ENCODE data around the gene RAB11FIP3. TPM values are rescaled to one million over a fixed set of nuclear protein-coding genes. Genes with fewer than 3 reads are reported as not detected.
"Not testable (repeated sequence)": the region's sequence is repeated elsewhere in the genome, so short reads cannot be mapped to it uniquely, and the experiment has no call there.

The RAB11FIP3 gene
- total and polyA plus RNA-seq, 2 donors = 16.8 to 57.0 TPM

- Histone ChIP-seq H3K36me3 (ENCODE audit: insufficient read depth) (no peaks in the 10 kb centered on the region), H3K27ac (ENCODE audit: low read depth) (peak overlapping the region; percentile 18)
- peak; percentile 43 for DNase-seq (ENCODE audit: extremely low spot score)
Measured at GRCh38 chr16:383326-384051, 42.0 kb upstream of the RAB11FIP3 start.

DNA sequence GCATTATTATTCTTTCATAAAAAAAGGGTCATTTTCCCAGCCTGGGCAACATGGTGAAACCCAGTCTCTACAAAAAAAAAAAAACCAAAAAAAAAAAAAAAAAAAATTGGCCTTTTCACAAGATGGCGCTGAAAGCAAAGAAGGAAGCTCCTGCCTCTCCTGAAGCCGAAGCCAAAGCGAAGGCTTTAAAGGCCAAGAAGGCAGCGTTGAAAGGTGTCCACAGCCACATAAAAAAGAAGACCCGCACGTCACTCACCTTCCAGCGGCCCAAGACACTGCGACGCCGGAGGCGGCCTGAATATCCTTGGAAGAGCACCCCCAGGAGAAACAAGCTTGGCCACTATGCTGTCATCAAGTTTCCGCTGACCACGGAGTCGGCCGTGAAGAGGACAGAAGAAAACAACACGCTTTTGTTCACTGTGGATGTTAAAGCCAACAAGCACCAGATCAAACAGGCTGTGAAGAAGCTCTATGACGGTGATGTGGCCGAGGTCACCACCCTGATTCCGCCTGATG lies 38.8 kb upstream of the RAB11FIP3 start:
- no peak for DNase-seq (ENCODE audit: extremely low spot score)
- Histone ChIP-seq H3K4me1 (ENCODE audit: insufficient read depth) (no peaks in the 10 kb centered on the region), H3K36me3 (ENCODE audit: insufficient read depth) (no peaks in the 10 kb centered on the region), H3K4me3 (ENCODE audit: low read depth, low read length) (no peak overlapping the region), H3K27ac (ENCODE audit: low read depth) (no peak overlapping the region)
- WGBS = 58% methylated on average over 19 of the region's 19 CpGs

More at GRCh38 chr16:383326-384051, 42.0 kb upstream of the RAB11FIP3 start:
- Histone ChIP-seq H3K4me3 (ENCODE audit: low read depth, low read length) (no peak overlapping the region), H3K4me1 (ENCODE audit: insufficient read depth) (no peaks in the 10 kb centered on the region)
- WGBS = 57% methylated on average over 33 of the region's 33 CpGs

- WGBS = 26% methylated on average over 20 of the region's 20 CpGs
- not testable (repeated sequence) for H3K4me3 ChIP-seq (ENCODE audit: low read depth, low read length); H3K36me3 ChIP-seq (ENCODE audit: insufficient read depth); H3K27ac ChIP-seq (ENCODE audit: low read depth); H3K4me1 ChIP-seq (ENCODE audit: insufficient read depth); DNase-seq (ENCODE audit: extremely low spot score)
Measured at GRCh38 chr16:387761-388666, 37.4 kb upstream of the RAB11FIP3 start.

DNA sequence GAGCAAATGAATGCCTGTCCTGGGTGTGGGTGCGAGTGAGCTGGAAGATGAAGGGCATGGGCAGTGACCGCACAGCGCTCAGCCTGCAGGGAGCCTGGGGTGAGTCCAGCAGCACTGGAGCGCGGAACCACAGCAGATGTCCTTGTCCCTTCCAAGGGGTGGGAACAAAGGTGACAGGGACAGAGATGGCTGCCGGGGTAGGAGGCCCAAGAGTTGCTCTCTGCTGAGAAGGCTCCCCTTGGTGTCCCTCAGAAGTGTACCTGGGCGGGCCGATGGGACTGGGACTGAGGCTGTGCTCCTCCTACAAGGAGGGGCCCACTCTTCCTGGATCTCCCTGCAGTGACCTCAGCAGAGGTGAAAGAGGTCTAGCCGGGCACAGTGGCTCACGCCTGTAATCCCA lies 36.1 kb upstream of the RAB11FIP3 start:
- H3K27ac ChIP-seq (ENCODE audit: low read depth) = no peak overlapping the region
- WGBS = 79% methylated on average over 10 of the region's 10 CpGs
- H3K4me3 ChIP-seq (ENCODE audit: low read depth, low read length) = no peak overlapping the region
- no peak for DNase-seq (ENCODE audit: extremely low spot score)
- no peaks in the 10 kb centered on the region for H3K36me3 ChIP-seq (ENCODE audit: insufficient read depth)
- H3K4me1 ChIP-seq (ENCODE audit: insufficient read depth) = no peaks in the 10 kb centered on the region

DNA sequence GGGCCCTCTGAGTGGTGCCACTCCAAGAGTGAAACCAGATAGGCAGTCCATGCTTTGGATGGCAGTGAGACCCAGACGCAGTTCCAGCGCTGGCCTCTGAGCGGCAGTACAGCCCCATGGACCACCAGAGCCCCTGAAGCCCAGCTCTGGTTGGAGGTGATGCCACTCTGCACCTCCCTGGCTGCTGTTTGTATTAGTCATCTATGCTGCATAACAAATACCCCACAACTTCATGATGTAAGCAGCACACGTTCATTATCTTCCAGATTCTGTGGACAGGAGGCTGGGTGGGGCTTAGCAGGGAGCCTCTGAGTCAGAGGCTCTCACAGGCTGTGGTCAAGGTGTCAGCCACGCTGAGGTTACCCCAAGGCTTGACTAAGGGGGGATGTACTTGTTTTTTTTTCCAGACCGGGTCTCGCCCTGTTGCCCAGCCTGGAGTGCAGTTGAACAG lies 33.5 kb upstream of the RAB11FIP3 start:
- no peaks in the 10 kb centered on the region for H3K4me1 ChIP-seq (ENCODE audit: insufficient read depth)
- no peaks in the 10 kb centered on the region for H3K36me3 ChIP-seq (ENCODE audit: insufficient read depth)
- no peak overlapping the region for H3K4me3 ChIP-seq (ENCODE audit: low read depth, low read length)
- no peak overlapping the region for H3K27ac ChIP-seq (ENCODE audit: low read depth)
- WGBS = 67% methylated on average over 7 of the region's 7 CpGs
- no peak for DNase-seq (ENCODE audit: extremely low spot score)

- Histone ChIP-seq H3K4me3 (ENCODE audit: low read depth, low read length) (no peak overlapping the region), H3K4me1 (ENCODE audit: insufficient read depth) (no peaks in the 10 kb centered on the region), H3K36me3 (ENCODE audit: insufficient read depth) (no peaks in the 10 kb centered on the region), H3K27ac (ENCODE audit: low read depth) (no peak overlapping the region)
- DNase-seq (ENCODE audit: extremely low spot score) = no peak
- 87% methylated on average over 7 of the region's 7 CpGs for WGBS
Measured at GRCh38 chr16:392450-393030, 32.9 kb upstream of the RAB11FIP3 start.

DNA sequence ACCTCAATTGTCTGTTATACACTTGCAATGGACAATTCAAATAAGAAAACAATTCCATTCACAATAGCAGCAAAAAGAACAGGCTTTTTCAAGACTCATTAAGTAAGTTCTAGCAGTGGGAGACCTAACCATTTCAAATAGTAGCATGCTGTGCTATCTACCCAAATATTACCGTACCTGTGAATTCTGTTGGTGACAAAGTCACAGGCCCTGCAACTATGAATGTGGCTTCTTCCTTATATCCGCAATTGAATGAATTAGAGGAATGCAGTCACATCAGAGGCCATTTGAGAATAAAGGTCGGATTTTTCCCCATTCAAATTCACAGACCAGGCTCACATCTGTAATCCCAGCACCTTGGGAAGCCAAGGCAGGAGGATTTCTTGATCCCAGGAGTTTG lies 29.2 kb upstream of the RAB11FIP3 start:
- no peak overlapping the region for H3K27ac ChIP-seq (ENCODE audit: low read depth)
- no peaks in the 10 kb centered on the region for H3K4me1 ChIP-seq (ENCODE audit: insufficient read depth)
- no peaks in the 10 kb centered on the region for H3K36me3 ChIP-seq (ENCODE audit: insufficient read depth)
- no peak overlapping the region for H3K4me3 ChIP-seq (ENCODE audit: low read depth, low read length)
- DNase-seq (ENCODE audit: extremely low spot score) = no peak
- WGBS = 28% methylated on average over 3 of the region's 3 CpGs

DNA sequence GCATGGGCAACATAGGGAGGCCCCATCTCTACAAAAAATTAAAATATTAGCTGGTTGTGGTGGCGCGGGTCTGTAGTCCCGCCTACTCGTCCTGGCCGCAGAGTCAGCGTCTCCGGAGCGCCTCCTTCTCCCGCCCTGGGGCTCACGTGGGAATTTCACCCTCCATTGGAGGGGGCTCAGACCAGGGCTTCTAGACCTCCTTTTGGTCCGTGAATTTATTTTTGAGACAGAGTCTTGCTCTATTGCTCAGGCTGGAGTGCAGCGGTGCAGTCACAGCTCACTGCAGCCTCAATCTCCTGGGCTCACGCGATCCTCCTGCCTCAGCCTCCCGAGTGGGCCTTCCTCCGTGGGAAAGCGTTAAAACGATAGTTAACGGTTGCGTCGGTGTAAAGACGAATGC lies 28.8 kb upstream of the RAB11FIP3 start:
- no peak overlapping the region for H3K27ac ChIP-seq (ENCODE audit: low read depth)
- peak overlapping the region; percentile 81 for H3K4me3 ChIP-seq (ENCODE audit: low read depth, low read length)
- no peak for DNase-seq (ENCODE audit: extremely low spot score)
- 2% methylated on average over 22 of the region's 22 CpGs for WGBS
- H3K4me1 ChIP-seq (ENCODE audit: insufficient read depth) = no peaks in the 10 kb centered on the region
- no peaks in the 10 kb centered on the region for H3K36me3 ChIP-seq (ENCODE audit: insufficient read depth)

DNA sequence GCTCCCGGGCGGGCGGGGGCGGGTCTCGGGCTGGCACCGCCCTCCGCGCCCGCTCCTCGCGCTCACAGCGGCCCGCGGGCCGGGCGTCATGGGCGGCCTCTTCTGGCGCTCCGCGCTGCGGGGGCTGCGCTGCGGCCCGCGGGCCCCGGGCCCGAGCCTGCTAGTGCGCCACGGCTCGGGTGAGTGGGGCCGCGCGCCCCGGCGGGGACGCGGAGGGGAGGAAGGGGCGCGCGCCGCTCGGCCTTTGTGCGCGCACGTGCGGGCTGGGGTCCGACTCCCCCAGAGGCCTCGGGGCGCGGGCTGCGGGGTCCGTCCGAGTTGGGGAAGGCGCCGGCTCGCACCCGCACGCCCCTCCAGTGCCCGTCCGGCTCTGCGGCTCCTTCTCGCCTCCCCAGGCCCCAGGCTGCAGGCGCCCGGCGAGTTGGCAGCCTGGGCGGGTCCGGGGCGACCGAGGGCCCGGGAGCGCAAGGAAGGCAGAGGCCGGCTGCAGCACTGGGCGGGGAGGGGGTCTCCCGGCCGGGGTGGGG lies 28.3 kb upstream of the RAB11FIP3 start, which contains the start of gene NME4:
Gene NME4 (plus strand): TSS at position 65 of the 527 bp plus-strand sequence. CDS start 24 bp downstream, at position 89.
- Histone ChIP-seq H3K27ac (ENCODE audit: low read depth) (peak within 1 kb of the TSS; percentile 53), H3K36me3 (ENCODE audit: insufficient read depth) (no peaks in the 10 kb centered on the region), H3K4me1 (ENCODE audit: insufficient read depth) (no peaks in the 10 kb centered on the region), H3K4me3 (ENCODE audit: low read depth, low read length) (peak within 1 kb of the TSS; percentile 81)
- no peak for DNase-seq (ENCODE audit: extremely low spot score)
- WGBS = under 1% methylated on average over 75 of the region's 75 CpGs

DNA sequence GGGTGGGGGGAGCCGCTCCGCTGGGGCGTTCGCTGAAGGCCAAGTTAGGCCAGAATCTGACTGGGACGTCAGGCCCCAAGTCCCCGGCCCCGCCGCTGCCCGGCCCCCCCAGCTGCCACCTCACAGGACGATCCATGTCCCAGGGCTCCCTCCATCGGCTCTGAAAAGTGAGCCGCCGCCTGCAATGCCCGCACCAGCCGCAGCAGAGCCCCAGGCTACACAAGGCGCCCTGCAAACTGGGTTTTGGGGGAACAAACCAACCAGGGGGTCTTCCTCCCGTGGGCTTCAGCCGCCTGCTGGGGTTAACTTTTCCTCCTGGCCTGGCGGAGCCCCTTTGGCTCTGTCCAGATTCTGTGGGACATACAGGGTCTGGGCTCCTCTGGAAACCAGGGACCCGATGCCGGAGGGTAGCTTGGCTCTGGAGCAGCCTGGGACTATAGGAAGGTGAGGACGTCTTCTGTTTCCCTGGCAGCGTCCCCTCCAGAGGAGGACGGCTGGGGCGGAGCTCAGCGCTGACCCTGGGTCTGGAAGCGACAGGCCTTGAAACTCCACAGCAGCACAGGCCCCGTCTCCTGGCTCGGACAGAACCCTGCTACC lies 27.6 kb upstream of the RAB11FIP3 start:
- no peak for DNase-seq (ENCODE audit: extremely low spot score)
- 18% methylated on average over 29 of the region's 29 CpGs for whole genome bisulfite sequencing

GRCh38 chr16:398561-399339 lies 26.7 kb upstream of the RAB11FIP3 start:
- no peaks in the 10 kb centered on the region for H3K4me1 ChIP-seq (ENCODE audit: insufficient read depth)
- no peaks in the 10 kb centered on the region for H3K36me3 ChIP-seq (ENCODE audit: insufficient read depth)
- no peak overlapping the region for H3K27ac ChIP-seq (ENCODE audit: low read depth)
- no peak overlapping the region for H3K4me3 ChIP-seq (ENCODE audit: low read depth, low read length)
- DNase-seq (ENCODE audit: extremely low spot score) = no peak
- WGBS = 80% methylated on average over 24 of the region's 24 CpGs

More for the DNA sequence above, 27.6 kb upstream of the RAB11FIP3 start:
- Histone ChIP-seq H3K4me3 (ENCODE audit: low read depth, low read length) (no peak overlapping the region), H3K4me1 (ENCODE audit: insufficient read depth) (no peaks in the 10 kb centered on the region), H3K27ac (ENCODE audit: low read depth) (peak overlapping the region; percentile 53), H3K36me3 (ENCODE audit: insufficient read depth) (no peaks in the 10 kb centered on the region)

- Histone ChIP-seq H3K4me3 (ENCODE audit: low read depth, low read length) (no peak overlapping the region), H3K4me1 (ENCODE audit: insufficient read depth) (no peaks in the 10 kb centered on the region), H3K36me3 (ENCODE audit: insufficient read depth) (no peaks in the 10 kb centered on the region), H3K27ac (ENCODE audit: low read depth) (no peak overlapping the region)
- no peak for DNase-seq (ENCODE audit: extremely low spot score)
- WGBS = 80% methylated on average over 22 of the region's 22 CpGs
Measured at GRCh38 chr16:399340-400019, 26.0 kb upstream of the RAB11FIP3 start.

All from urinary bladder (tissue), 4 donors.